Spleen (tissue), 11 donors: ENCODE data around the gene VAMP8. TPM values are rescaled to one million over a fixed set of nuclear protein-coding genes. Genes with fewer than 3 reads are reported as not detected.
"Not testable (repeated sequence)": the region's sequence is repeated elsewhere in the genome, so short reads cannot be mapped to it uniquely, and the experiment has no call there.

Experiments used
- DNase-seq: peaks from one replicate; pipeline ENCODE4 v3.0.0-alpha.2; 2020
- H3K27ac ChIP-seq, 8 donors: fragments of 200-600 bp; sonication (generic) in 7 of 8; 1 replicate in 4 of 8; 2 replicates in 4 of 8; pipeline versions ENCODE4 v1.5.0 to v1.8.0; 2016 to 2021; ENCODE audit warnings: inconsistent platforms in 4 of 8, mild to moderate bottlenecking in 4 of 8, moderate library complexity in 1 of 8
- H3K27me3 ChIP-seq, 7 donors: fragments of 200-600 bp; sonication (generic) in 6 of 7; replicated peaks in 1 of 7; 1 replicate in 4 of 7; 2 replicates in 3 of 7; pipeline versions ENCODE4 v1.5.0 to v1.8.0; 2016 to 2021; ENCODE audit warnings: inconsistent platforms in 3 of 7, mild to moderate bottlenecking in 1 of 7
- H3K36me3 ChIP-seq, 6 donors: fragments of 200-600 bp; sonication (generic) in 5 of 6; 1 replicate in 4 of 6; 2 replicates in 2 of 6; pipeline versions ENCODE4 v1.5.0 to v1.8.0; 2016 to 2021; ENCODE audit warnings: inconsistent platforms in 2 of 6
- H3K4me1 ChIP-seq, 6 donors: fragments of 200-600 bp; sonication (generic) in 5 of 6; 1 replicate in 3 of 6; 2 replicates in 3 of 6; pipeline versions ENCODE4 v1.5.0 to v1.8.0; 2016 to 2021; ENCODE audit warnings: inconsistent platforms in 3 of 6
- H3K4me3 ChIP-seq, 8 donors: fragments of 200-600 bp; sonication (generic) in 7 of 8; 1 replicate in 4 of 8; 2 replicates in 4 of 8; pipeline versions ENCODE4 v1.5.0 to v1.8.0; 2016 to 2021; ENCODE audit warnings: inconsistent platforms in 4 of 8, mild to moderate bottlenecking in 4 of 8, moderate library complexity in 2 of 8
- H3K9me3 ChIP-seq, 8 donors: fragments of 200-600 bp; sonication (generic) in 7 of 8; 1 replicate in 4 of 8; 2 replicates in 4 of 8; pipeline versions ENCODE4 v1.5.0 to v1.8.0; 2016 to 2021; ENCODE audit warnings: inconsistent platforms in 4 of 8
- CTCF ChIP-seq, 11 experiments: fragments of 200-600 bp in 7 of 11; fragments of 450-650 bp in 4 of 11; sonication (generic) in 4 of 11; IDR thresholded peaks in 8 of 11; conservative IDR thresholded peaks in 3 of 11; 1 replicate in 7 of 11; 2 replicates in 4 of 11; pipeline versions ENCODE4 v1.4.0 to v1.8.0; 2016 to 2021; ENCODE audit warnings: antibody characterized with exemption in 11 of 11, inconsistent platforms in 4 of 11, mild to moderate bottlenecking in 1 of 11
- POLR2A ChIP-seq, 3 donors: fragments of 450-650 bp; IDR thresholded peaks; one replicate each; pipeline ENCODE4 v1.5.1; 2017; ENCODE audit warnings: antibody characterized with exemption in 3 of 3, mild to moderate bottlenecking in 1 of 3
- POLR2AphosphoS5 ChIP-seq, 3 donors: sonication (generic); formaldehyde crosslinking; IDR thresholded peaks; one replicate each; pipeline ENCODE4 v1.5.1; 2017; ENCODE audit warnings: antibody characterized with exemption in 3 of 3
- WGBS, 5 donors: extraction: QIAGEN DNeasy Blood & Tissue Kit in 3 of 5; methylation state at CpG; one replicate each; pipeline versions ENCODE4 v1.1.5 to v1.1.7; 2013 to 2018; 5-methylcytosine and 5-hydroxymethylcytosine counted together
- intact Hi-C: fragments of 100-400 bp; cut with DNase I; formaldehyde crosslinking; loops from one replicate; pipeline ENCODE4 v1.15.0; 2023; ENCODE audit warnings: low total_unique reads
- polyA plus RNA-seq, 3 donors: library from polyadenylated mRNA; stranded (reverse); fragments of 200-250 nt; gene quantifications; one replicate each; pipeline ENCODE4 v1.2.1, GENCODE V29; 2013
- total RNA-seq, 7 donors: library from RNA; depleted of rRNA in 3 of 7; stranded (reverse); fragments of >200 nt in 3 of 7; fragmentation: NEBNext Ultra II Directional in 4 of 7; extraction: Animal tissue kit (Norgen Biotek cat#: 25700) in 4 of 7; gene quantifications; one replicate each; pipeline versions ENCODE4 v1.1.0 to v1.2.1, GENCODE V29; 2016 to 2021
- donor health status: healthy with polysubstance abuse.
- donor health status: DM: no; HTN: no; CAD: no; lungs with moderate emphysema.
- donor health status: DM: no; HTN: no; CAD: no.
- donor health status: Bipolar disorder and iron deficiency.
- donor health status: healthy.
- donor health status: DM: no; HTN: no; CAD: no.
- donor health status: DM: yes; HTN: yes; CAD: no.

Gene VAMP8
- total and polyA plus RNA-seq, 10 donors = 119 to 401 (median 152) TPM

- H3K4me3 ChIP-seq = peak within 1 kb of the TSS; percentile 70 to 94 (median 86)
- intact Hi-C loops = no loop called here
- no peaks in the 10 kb centered on the region for H3K27me3 ChIP-seq
- WGBS, 5 donors = 0 to 1% (median 1%) methylated on average over 15 to 73 of the region's 73 CpGs
- peaks cover 22 to 93% (median 56%) of the 10 kb centered on the region in 6 donors for H3K4me1 ChIP-seq
- no peaks in the 10 kb centered on the region for H3K9me3 ChIP-seq
- H3K36me3 ChIP-seq = peaks cover 0 to 55% (median 13%) of the 10 kb centered on the region in 6 donors
- DNase-seq = peak; percentile 99
- TF ChIP-seq CTCF (IDR thresholded peaks at IDR 0.05 in 8 of 11, conservative IDR thresholded peaks at IDR 0.05 in 3 of 11) (peak in 7 of 11 experiments; percentile 26 to 71 (median 61)), POLR2AphosphoS5 (IDR thresholded peaks at IDR 0.05) (peak; percentile 83 to 90 (median 88)), POLR2A (IDR thresholded peaks at IDR 0.05) (peak in 2 of 3 donors; percentile 46 to 92)
- H3K27ac ChIP-seq = peak within 1 kb of the TSS; percentile 76 to 92 (median 88)
Measured at GRCh38 chr2:85602476-85603234, 25.3 kb downstream of the VAMP8 start, which contains the start of gene TMEM150A. TSS of gene TMEM150A (minus strand) at chr2:85602698. CDS start at chr2:85601948, 750 bp downstream.

GRCh38 chr2:85604133-85604444, 26.7 kb downstream of the VAMP8 start:
- 79 to 89% (median 82%) methylated on average over 3 of the region's 3 CpGs for WGBS, 5 donors
- H3K4me3 ChIP-seq = peak overlapping the region in 2 of 8 donors; percentile 74 to 77
- H3K4me1 ChIP-seq = peaks cover 22 to 93% (median 62%) of the 10 kb centered on the region in 6 donors
- H3K27me3 ChIP-seq, intact Hi-C loops, DNase-seq, H3K9me3 ChIP-seq: not testable (repeated sequence)
- H3K36me3 ChIP-seq = peaks cover 0 to 55% (median 16%) of the 10 kb centered on the region in 6 donors
- peak overlapping the region in 1 of 8 donors; percentile 35 for H3K27ac ChIP-seq

GRCh38 chr2:85604568-85605339, 27.4 kb downstream of the VAMP8 start:
- peaks cover 0 to 55% (median 17%) of the 10 kb centered on the region in 6 donors for H3K36me3 ChIP-seq
- no peak for DNase-seq
- H3K4me1 ChIP-seq = peaks cover 22 to 93% (median 62%) of the 10 kb centered on the region in 6 donors
- H3K27me3 ChIP-seq = no peaks in the 10 kb centered on the region
- WGBS, 5 donors = 73 to 80% (median 75%) methylated on average over 6 of the region's 6 CpGs
- no peak for TF ChIP-seq CTCF (IDR thresholded peaks at IDR 0.05 in 8 of 11, conservative IDR thresholded peaks at IDR 0.05 in 3 of 11)
- no peak for TF ChIP-seq POLR2AphosphoS5 (IDR thresholded peaks at IDR 0.05)
- TF ChIP-seq POLR2A (IDR thresholded peaks at IDR 0.05) = no peak
- no peaks in the 10 kb centered on the region for H3K9me3 ChIP-seq
- intact Hi-C loops = no loop called here
- peak overlapping the region in 4 of 8 donors; percentile 6 to 52 (median 42) for H3K27ac ChIP-seq
- H3K4me3 ChIP-seq = no peak overlapping the region

GRCh38 chr2:85605406-85606115, 28.2 kb downstream of the VAMP8 start:
- no peak for DNase-seq
- 75 to 93% (median 84%) methylated on average over 4 of the region's 4 CpGs for WGBS, 5 donors
- Histone ChIP-seq H3K9me3 (no peaks in the 10 kb centered on the region), H3K4me1 (peaks cover 26 to 95% (median 68%) of the 10 kb centered on the region in 6 donors), H3K27ac (peak overlapping the region in 4 of 8 donors; percentile 6 to 54 (median 42)), H3K27me3 (no peaks in the 10 kb centered on the region), H3K36me3 (peaks cover 0 to 54% (median 17%) of the 10 kb centered on the region in 6 donors), H3K4me3 (no peak overlapping the region)
- intact Hi-C loops = no loop called here
- no peak for TF ChIP-seq POLR2A (IDR thresholded peaks at IDR 0.05)
- TF ChIP-seq CTCF (IDR thresholded peaks at IDR 0.05 in 8 of 11, conservative IDR thresholded peaks at IDR 0.05 in 3 of 11) = no peak
- no peak for TF ChIP-seq POLR2AphosphoS5 (IDR thresholded peaks at IDR 0.05)
